Activated naive CD4-positive, alpha-beta T cell (primary cell): ENCODE results near the gene UGT1A7.

Source experiments
- DNase-seq, 4 experiments: peaks; one replicate each; lab custom pipeline; 2025; lab: John Stamatoyannopoulos, UW

The UGT1A7 gene

DNA sequence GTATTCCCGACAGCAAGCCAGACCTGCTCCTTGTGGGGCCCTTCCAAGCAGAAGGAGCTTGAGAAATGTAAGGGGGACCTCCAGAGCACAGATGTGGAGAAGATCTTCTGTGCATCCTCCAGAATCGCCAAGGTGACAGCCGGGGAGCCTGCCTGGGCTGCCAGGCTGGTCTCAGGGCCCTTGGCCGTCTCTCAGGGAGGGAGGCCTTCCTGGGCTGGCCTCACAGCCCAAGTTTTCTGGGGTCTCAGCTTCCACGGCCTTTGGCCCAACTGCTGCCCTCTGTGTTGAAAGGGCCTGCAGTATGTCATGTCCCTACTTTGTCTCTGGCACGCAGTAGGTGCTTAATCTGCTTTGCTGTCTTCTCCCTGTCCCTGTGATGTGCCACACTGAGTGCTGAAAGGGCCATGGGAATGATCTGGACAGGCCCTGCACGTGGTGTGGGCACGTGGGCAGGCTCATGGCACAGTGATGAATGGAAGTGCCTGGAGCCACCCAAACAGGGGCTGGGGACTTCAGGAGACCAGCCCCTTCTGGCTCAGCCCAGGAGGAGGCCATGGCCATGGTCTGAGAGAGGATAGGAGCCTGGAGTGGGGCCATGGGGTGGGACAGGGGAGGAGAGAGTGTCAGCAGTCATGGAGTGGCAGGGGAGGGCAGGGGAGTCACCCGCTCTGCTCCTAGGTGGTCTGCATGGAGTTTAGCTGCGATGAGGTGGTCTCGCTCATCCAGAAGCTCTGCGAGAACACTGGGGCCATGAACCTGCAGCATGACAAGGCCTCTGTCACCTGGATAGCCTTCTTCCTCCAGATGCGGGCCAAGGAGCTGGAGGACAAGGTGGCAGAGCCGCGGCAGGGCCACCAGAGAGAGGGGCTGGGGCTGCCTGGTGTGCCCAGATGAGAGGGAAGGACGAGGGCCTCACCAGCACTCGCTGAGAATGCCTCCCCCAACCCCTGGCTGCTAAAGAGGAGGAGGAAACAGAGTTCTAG is 137.2 kb downstream of the UGT1A7 start:
- DNase-seq = no peak

DNA sequence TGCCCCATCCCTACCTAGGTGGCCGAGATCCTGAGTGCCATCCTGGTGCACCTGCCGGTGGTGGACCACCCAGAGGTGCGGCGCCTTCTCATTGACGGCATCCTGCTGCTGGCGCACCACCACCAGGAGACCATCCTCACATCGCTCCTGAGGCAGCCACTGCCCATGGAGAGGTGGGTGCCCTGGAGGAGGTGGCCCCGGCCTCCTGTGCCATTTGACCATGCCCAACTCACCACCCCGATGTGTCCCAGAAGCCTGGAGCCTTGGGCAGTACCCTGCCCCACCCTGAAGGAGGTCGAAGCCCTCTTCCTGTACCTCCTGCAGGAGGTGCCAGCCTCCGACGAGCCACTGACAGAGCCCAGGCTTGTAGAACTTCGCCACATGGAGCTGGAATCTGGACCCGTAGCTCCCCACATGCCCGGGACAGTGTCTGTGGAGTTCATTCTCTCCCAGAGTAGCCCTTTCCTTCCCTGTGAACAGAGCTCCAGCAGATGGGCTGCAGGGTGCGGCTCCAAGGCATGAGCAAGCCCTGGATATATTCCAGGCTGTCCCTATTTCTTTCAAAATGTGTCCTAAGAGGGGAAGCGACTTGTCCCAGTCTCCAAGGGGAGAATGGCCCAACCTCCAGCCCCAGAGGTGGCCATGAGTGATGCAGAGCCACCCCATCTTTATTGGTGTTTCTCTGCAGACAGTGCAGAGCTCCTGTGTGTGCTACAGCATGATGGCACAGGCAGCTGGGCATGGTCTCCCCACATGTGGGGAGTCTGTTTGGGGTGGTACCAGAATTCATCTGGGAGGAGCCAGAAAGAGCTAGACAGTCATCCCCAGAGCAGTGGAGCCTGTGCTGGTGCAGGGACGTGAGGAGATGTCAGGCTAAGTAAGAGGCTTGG is 138.4 kb downstream of the UGT1A7 start:
- no peak for DNase-seq

- DNase-seq = no peak
Observed at GRCh38 chr2:233820774-233821105, 139.0 kb downstream of the UGT1A7 start.

DNA sequence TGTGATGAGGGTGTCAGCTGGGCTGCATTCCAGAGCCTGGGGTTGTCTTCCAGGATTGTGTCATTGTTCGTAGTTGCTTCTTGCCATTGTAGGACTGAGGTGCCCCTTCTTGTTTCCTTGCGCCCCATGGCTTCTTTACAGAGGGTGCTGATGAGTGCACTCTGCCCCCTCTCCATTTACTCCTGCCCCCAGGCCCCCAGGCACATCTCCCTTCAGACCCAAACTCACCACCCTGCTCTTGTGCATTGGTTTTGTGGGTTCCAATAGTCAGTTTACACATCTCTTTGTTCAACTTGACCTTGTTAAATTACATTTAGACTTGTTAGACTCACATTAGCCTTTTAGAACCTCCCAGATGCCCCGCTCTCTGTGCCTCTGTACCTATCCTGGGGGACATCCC is 139.5 kb downstream of the UGT1A7 start:
- DNase-seq = no peak

- no peak for DNase-seq
Observed at GRCh38 chr2:233821709-233822100, 140.0 kb downstream of the UGT1A7 start.

DNA sequence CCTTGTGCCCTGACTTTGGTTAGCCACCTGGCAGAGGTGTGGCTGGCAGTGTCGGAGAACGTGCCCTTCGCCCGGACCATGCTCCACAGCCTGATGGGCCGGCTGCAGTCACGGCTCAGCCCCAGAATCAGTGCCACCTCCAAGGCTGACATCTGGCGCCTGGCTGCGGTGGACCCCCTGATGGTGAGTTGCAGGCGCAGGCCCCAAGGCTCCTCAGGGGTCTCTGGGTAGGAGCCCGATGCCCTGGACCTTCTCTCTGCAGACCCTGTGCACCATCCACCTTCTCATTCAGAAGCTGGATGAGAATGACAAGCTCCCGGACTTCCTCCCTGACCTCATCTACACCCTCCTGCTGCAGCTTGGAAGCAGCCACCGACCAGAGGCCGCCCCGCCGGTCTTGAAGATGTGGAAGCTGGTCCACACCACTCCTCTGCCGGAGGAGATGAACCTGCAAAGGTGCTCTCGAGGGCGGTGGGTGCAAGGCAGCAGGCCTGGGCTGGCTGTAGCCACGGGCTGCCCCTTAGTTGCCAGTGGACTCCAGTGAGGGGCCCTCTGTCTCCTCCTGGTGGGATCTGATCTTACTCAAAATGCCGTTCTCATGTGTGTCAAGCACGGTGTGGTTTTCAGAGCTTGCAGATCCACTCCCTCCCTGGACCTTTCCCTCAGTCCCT is 140.5 kb downstream of the UGT1A7 start:
- no peak for DNase-seq
